OCI-LY7 (cell line): ENCODE data around the gene TICRR.

ENCODE experiments used
- CTCF ChIP-seq: fragments of 200-600 bp; sonication (generic); conservative IDR thresholded peaks from 2 replicates; pipeline ENCODE4 v1.5.1; 2014; ENCODE audit warnings: mild to moderate bottlenecking, antibody characterized with exemption, low read length, moderate library complexity, mixed read lengths
- EZH2phosphoT487 ChIP-seq: fragments of 200-600 bp; sonication (generic); IDR thresholded peaks from 2 replicates; pipeline ENCODE4 v1.6.1; 2018; ENCODE audit warnings: low read depth, borderline replicate concordance, mild to moderate bottlenecking, mixed run types, antibody characterized with exemption, low read length, moderate library complexity, mixed read lengths

GRCh38 chr15:89666858-89667705, 91.8 kb downstream of the TICRR start:
- TF ChIP-seq CTCF: no peak
- no peak for TF ChIP-seq EZH2phosphoT487
